ENCODE results near the gene EML3.
"Not testable (repeated sequence)": the region's sequence is repeated elsewhere in the genome, so short reads cannot be mapped to it uniquely, and the experiment has no call there.

Gene EML3

GRCh38 chr11:62570903-62571302 lies 41.7 kb downstream of the EML3 start:
- not testable (repeated sequence) for DNase-seq (ENCODE audit: low spot score)

- DNase-seq (ENCODE audit: low spot score) = no peak
Measured at GRCh38 chr11:62569611-62570010, 43.0 kb downstream of the EML3 start.

- DNase-seq (ENCODE audit: low spot score) = no peak
Measured at GRCh38 chr11:62567018-62567633, 45.4 kb downstream of the EML3 start.

- DNase-seq (ENCODE audit: low spot score) = no peak
Measured at GRCh38 chr11:62566247-62566646, 46.3 kb downstream of the EML3 start.

GRCh38 chr11:62565100-62565802 lies 47.3 kb downstream of the EML3 start:
- DNase-seq (ENCODE audit: low spot score) = no peak

GRCh38 chr11:62561677-62562230 lies 50.8 kb downstream of the EML3 start:
- DNase-seq (ENCODE audit: low spot score) = not testable (repeated sequence)

- DNase-seq (ENCODE audit: low spot score) = peak; percentile 91
Measured at GRCh38 chr11:62560566-62561103, 51.9 kb downstream of the EML3 start.

- not testable (repeated sequence) for DNase-seq (ENCODE audit: low spot score)
Measured at GRCh38 chr11:62559626-62560025, 52.9 kb downstream of the EML3 start.

GRCh38 chr11:62559204-62559603 lies 53.4 kb downstream of the EML3 start:
- DNase-seq (ENCODE audit: low spot score) = no peak

- DNase-seq (ENCODE audit: low spot score) = no peak
Measured at GRCh38 chr11:62558669-62559068, 53.9 kb downstream of the EML3 start.

GRCh38 chr11:62556875-62557631 lies 55.5 kb downstream of the EML3 start:
- peak; percentile 67 for DNase-seq (ENCODE audit: low spot score)

GRCh38 chr11:62556108-62556874 lies 56.3 kb downstream of the EML3 start:
- peak; percentile 90 for DNase-seq (ENCODE audit: low spot score)

GRCh38 chr11:62555464-62556107 lies 57.0 kb downstream of the EML3 start:
- DNase-seq (ENCODE audit: low spot score) = peak; percentile 92

GRCh38 chr11:62554387-62555167 lies 58.0 kb downstream of the EML3 start:
- DNase-seq (ENCODE audit: low spot score) = no peak

- DNase-seq (ENCODE audit: low spot score) = no peak
Measured at GRCh38 chr11:62553839-62554361, 58.7 kb downstream of the EML3 start.

GRCh38 chr11:62553080-62553838 lies 59.3 kb downstream of the EML3 start:
- peak; percentile 89 for DNase-seq (ENCODE audit: low spot score)

- no peak for DNase-seq (ENCODE audit: low spot score)
Measured at GRCh38 chr11:62552485-62553079, 60.0 kb downstream of the EML3 start.
